Ectodermal cell (in vitro differentiated cells): ENCODE data around the gene MARK2.

Experiments
- H3K27ac ChIP-seq: 2 replicates; pipeline ENCODE4 v1.7.0; 2013; ENCODE audit warnings: mild to moderate bottlenecking, low read depth, low read length; ENCODE audit not compliant: insufficient read depth, poor library complexity, severe bottlenecking
- H3K27me3 ChIP-seq: 2 replicates; pipeline ENCODE4 v1.7.0; 2013; ENCODE audit warnings: mild to moderate bottlenecking, low read length; ENCODE audit not compliant: insufficient read depth, control insufficient read depth, poor library complexity, severe bottlenecking
- H3K36me3 ChIP-seq: one replicate; pipeline ENCODE4 v1.7.0; 2013; ENCODE audit warnings: low read length; ENCODE audit not compliant: control insufficient read depth, insufficient read depth
- H3K4me1 ChIP-seq: one replicate; pipeline ENCODE4 v1.7.0; 2013; ENCODE audit warnings: low read length; ENCODE audit not compliant: control insufficient read depth, insufficient read depth
- H3K4me3 ChIP-seq: 2 replicates; pipeline ENCODE4 v1.7.0; 2013; ENCODE audit warnings: low read depth, low read length, control low read depth; ENCODE audit not compliant: insufficient read depth
- H3K9me3 ChIP-seq: 2 replicates; pipeline ENCODE4 v1.7.0; 2013; ENCODE audit warnings: mild to moderate bottlenecking, low read length, moderate library complexity; ENCODE audit not compliant: control insufficient read depth
- WGBS, 2 experiments: methylation state at CpG; one replicate each; pipeline ENCODE4 v1.1.7; 2013; ENCODE audit warnings: missing lambda C conversion rate in 2 of 2; 5-methylcytosine and 5-hydroxymethylcytosine counted together

The MARK2 gene

DNA sequence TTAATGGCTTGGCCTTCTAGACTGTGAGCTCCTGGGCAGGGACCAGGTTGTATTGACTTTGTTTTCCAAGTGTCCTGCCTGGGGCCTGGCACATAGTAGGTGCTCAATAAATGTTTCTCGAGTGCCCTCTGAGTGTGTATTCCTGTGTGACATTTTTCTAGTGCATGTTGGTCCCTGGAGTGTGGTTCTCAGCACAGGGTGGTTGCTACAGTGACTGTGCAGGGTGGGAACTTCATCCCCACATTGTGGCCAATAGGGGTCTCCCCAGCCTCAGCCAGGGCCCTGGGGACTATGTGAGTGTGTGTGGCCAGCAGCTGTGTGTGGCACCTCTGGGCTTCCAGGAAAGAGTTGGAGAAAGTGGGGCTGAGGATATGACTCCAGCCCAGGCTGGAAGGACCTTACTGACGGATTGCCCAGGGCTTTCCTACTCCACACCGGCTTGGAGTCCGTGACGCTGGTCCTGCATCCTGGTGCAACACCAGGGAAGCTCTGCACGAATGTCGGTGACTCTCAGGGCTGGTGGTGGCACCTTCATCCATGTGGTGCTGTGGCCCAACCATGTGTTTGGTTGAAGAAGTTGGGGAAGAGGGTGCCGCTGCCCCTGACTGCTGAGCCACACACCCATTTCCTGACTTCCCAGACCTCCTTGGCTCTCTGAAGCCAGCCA, 9.0 kb upstream of the MARK2 start:
- Histone ChIP-seq H3K9me3 (no peaks in the 10 kb centered on the region), H3K4me3 (no peak overlapping the region), H3K36me3 (peaks cover 4% of the 10 kb centered on the region), H3K27ac (peak overlapping the region; percentile 60), H3K27me3 (no peaks in the 10 kb centered on the region), H3K4me1 (no peaks in the 10 kb centered on the region)
- 93 to 94% methylated on average over 8 of the region's 8 CpGs for WGBS, 2 experiments

DNA sequence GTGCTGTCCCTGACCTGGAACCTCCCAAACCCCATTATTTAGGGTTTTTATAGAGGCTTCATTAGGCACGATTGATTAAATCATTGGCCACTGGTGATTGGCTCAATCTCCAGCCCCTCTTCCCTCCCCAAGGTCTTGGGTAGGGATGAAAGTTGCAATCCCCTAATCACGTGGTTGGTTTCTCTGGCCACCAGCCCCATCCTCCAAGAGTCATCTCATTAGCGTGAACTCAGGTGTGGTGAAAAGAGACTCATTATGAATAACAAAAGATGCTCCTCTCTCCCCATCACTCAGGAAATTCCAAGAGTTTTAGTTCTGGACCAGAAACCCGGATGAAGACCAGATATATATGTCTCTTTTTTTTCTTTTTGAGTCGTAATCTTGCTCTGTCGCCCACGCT, 7.6 kb upstream of the MARK2 start:
- Histone ChIP-seq H3K4me1 (no peaks in the 10 kb centered on the region), H3K9me3 (no peaks in the 10 kb centered on the region), H3K27me3 (no peaks in the 10 kb centered on the region), H3K36me3 (peaks cover 2% of the 10 kb centered on the region), H3K4me3 (no peak overlapping the region), H3K27ac (no peak overlapping the region)
- 57 to 73% methylated on average over 7 of the region's 7 CpGs for WGBS, 2 experiments

DNA sequence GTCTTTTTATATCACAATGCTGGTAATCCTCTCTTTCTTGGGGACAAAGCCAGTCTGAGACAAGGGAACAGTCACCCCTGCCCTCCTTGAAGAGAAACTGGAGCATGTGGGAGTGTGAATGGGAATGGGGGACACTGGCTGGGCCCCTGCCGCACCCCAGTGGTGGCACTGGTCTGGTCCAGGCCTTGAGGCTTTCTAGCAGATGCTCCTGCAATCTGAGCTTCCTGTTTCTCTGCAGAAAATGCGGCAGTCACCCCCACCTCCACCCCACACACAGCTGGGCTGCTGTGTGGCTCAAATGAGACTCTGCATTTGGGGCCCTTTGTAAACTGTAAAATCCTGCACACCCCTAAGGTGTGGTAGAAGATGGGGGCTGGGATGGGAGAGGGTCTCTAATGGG, 6.6 kb upstream of the MARK2 start:
- no peaks in the 10 kb centered on the region for H3K27me3 ChIP-seq
- WGBS, 2 experiments: 82 to 92% methylated on average over 2 of the region's 2 CpGs
- H3K4me1 ChIP-seq: peaks cover 2% of the 10 kb centered on the region
- no peaks in the 10 kb centered on the region for H3K36me3 ChIP-seq
- no peaks in the 10 kb centered on the region for H3K9me3 ChIP-seq
- no peak overlapping the region for H3K27ac ChIP-seq
- H3K4me3 ChIP-seq: no peak overlapping the region

GRCh38 chr11:63833048-63833447, 5.9 kb upstream of the MARK2 start:
- Histone ChIP-seq H3K27me3 (no peaks in the 10 kb centered on the region), H3K4me1 (peaks cover 7% of the 10 kb centered on the region), H3K4me3 (no peak overlapping the region), H3K27ac (no peak overlapping the region), H3K36me3 (no peaks in the 10 kb centered on the region), H3K9me3 (no peaks in the 10 kb centered on the region)
- 92 to 94% methylated on average over 2 of the region's 2 CpGs for WGBS, 2 experiments

DNA sequence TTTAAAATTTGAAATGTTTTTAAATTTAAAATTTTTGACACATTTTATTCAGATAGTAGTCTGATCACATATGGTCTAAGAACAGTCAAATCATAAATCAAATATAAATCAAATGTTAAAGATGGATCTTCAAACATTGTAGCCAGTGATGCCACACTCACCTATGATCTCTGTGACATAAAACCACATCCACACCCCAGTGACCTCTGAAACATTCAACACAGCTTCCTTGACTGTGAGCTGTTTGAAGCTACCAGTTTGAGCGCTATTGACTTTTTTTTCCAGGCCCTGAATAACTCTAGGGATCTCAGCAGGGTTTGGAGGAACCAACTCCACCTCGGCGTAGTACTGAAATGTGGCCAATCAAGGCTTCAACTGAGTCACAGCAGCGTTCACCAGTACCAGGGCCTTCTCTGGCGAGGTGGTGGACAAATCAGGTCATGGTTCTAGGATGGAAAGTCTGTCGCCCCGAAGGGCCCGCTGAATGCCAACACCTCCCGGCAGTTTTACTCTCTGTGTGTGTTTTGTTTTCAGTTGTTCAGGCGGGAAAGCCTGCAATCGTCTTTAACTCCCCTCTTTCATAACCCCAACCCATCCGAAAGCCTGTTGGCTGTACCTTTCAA, 4.3 kb upstream of the MARK2 start:
- Histone ChIP-seq H3K4me1 (peaks cover 11% of the 10 kb centered on the region), H3K9me3 (no peaks in the 10 kb centered on the region), H3K27me3 (no peaks in the 10 kb centered on the region), H3K36me3 (no peaks in the 10 kb centered on the region), H3K4me3 (no peak overlapping the region), H3K27ac (no peak overlapping the region)
- WGBS, 2 experiments: 87 to 88% methylated on average over 12 of the region's 12 CpGs

GRCh38 chr11:63835158-63835545, 3.8 kb upstream of the MARK2 start:
- Histone ChIP-seq H3K36me3 (no peaks in the 10 kb centered on the region), H3K9me3 (no peaks in the 10 kb centered on the region), H3K4me1 (peaks cover 11% of the 10 kb centered on the region), H3K27ac (no peak overlapping the region), H3K27me3 (no peaks in the 10 kb centered on the region), H3K4me3 (no peak overlapping the region)
- 82 to 87% methylated on average over 6 of the region's 6 CpGs for WGBS, 2 experiments

DNA sequence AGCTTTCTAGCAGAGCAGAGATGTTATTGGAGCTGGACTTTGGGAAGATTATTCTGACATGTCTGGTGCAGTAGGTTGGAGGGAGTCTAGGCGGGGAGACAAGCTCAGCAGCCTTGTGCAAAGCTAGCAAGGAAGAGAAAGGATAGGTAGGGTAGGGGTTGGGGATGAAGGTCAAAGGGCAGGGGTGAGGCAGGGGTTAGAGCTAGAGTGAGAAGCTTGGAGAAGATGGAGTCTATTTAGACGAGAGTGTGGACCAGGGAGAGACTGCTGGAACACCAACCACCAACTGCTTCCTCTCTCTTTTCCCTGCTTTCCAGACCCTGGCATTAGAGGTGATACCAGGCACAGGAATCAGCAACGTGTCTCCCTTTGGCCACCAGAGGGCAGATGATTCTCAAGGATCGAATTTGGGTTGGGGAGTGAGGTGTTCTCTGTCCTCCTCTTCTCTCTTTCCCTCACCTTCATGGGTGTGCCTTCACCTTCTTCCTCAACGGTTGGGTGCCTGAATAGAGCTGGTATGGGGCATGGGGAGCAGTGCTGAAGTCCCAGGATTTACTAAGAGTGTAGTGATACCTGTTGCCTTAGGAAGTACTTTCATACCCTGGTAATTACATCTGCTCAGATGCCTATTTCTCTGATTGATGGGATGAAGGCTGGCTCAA, 1.8 kb upstream of the MARK2 start:
- H3K9me3 ChIP-seq: no peaks in the 10 kb centered on the region
- no peak overlapping the region for H3K4me3 ChIP-seq
- H3K4me1 ChIP-seq: peaks cover 25% of the 10 kb centered on the region
- H3K36me3 ChIP-seq: no peaks in the 10 kb centered on the region
- H3K27ac ChIP-seq: no peak overlapping the region
- WGBS, 2 experiments: 22 to 24% methylated on average over 5 of the region's 5 CpGs
- H3K27me3 ChIP-seq: no peaks in the 10 kb centered on the region

GRCh38 chr11:63837739-63838138, 1.2 kb upstream of the MARK2 start:
- H3K9me3 ChIP-seq: no peaks in the 10 kb centered on the region
- no peak overlapping the region for H3K4me3 ChIP-seq
- no peak overlapping the region for H3K27ac ChIP-seq
- WGBS, 2 experiments: 85% methylated on average over 5 of the region's 5 CpGs
- no peaks in the 10 kb centered on the region for H3K36me3 ChIP-seq
- H3K27me3 ChIP-seq: no peaks in the 10 kb centered on the region
- H3K4me1 ChIP-seq: peaks cover 31% of the 10 kb centered on the region

DNA sequence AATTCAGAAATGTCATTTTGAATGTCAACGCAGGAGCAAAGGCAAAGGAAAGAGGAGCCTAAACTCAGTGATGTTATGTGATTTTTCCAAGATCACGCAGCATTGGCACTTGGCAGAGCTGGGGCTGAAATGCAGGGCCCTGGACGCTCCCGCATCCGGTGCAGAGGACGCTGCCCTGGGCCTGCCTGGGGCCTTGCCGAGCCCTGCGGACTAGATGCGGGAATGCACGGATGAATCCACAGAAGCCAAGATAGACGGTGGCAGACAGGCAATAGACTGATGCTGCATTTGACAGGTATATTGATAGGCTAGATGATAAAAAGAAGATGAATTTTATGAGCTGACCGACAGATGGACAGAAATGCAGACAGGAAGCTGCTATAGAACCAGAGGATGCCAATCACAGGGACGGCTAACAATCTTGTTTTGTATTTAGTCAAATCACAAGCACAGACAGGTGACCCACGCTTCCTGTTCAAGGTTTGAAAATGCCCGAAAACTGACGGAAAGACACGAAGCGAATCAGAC, 696 bp upstream of the MARK2 start:
- no peaks in the 10 kb centered on the region for H3K9me3 ChIP-seq
- no peaks in the 10 kb centered on the region for H3K27me3 ChIP-seq
- peaks cover 36% of the 10 kb centered on the region for H3K4me1 ChIP-seq
- no peaks in the 10 kb centered on the region for H3K36me3 ChIP-seq
- 48% methylated on average over 18 of the region's 18 CpGs for WGBS, 2 experiments
- no peak overlapping the region for H3K27ac ChIP-seq
- no peak overlapping the region for H3K4me3 ChIP-seq
